IMR-90 (cell line): ENCODE results near the gene KIRREL1. TPM values are rescaled to one million over a fixed set of nuclear protein-coding genes. Genes with fewer than 3 reads are reported as not detected.

Experiments used
- ATAC-seq: fragments of 200-7000 bp; cut with Tn5 transposase; 2 replicates; pipeline ENCODE4 v1.9.1; 2020; ENCODE audit warnings: low read depth, mild to moderate bottlenecking, moderate library complexity
- BruUV-seq: library from RNA; stranded (reverse); fragments of 400-500 nt; replicated peaks from 2 replicates; lab custom pipeline; 2021; lab: Mats Ljungman, UMichigan
- CTCF ChIA-PET: fragments of 300-600 bp; formaldehyde crosslinking; extraction: SDS; loops from one replicate; lab custom pipeline; 2021; ENCODE audit warnings: antibody characterized with exemption; lab: Yijun Ruan, JAX
- POLR2A ChIA-PET: fragments of 300-600 bp; sonication (Branson Sonifier 250); formaldehyde crosslinking; loops from one replicate; lab custom pipeline; 2022; ENCODE audit warnings: antibody characterized with exemption; ENCODE audit not compliant: unreplicated experiment; lab: Charles Lee
- DNase-seq: peaks from one replicate; pipeline ENCODE4 v3.0.0; 2013
- H2AFZ ChIP-seq: replicated peaks from 2 replicates; pipeline ENCODE3; 2013; ENCODE audit warnings: low read length, mild to moderate bottlenecking; ENCODE audit not compliant: poor library complexity
- H2AK5ac ChIP-seq: 2 replicates; pipeline ENCODE4 v1.6.1; 2013; ENCODE audit warnings: low read depth, low read length, inconsistent platforms
- H2AK9ac ChIP-seq: replicated peaks from 2 replicates; pipeline ENCODE3; 2013; ENCODE audit warnings: mild to moderate bottlenecking, low read depth, low read length, moderate library complexity; ENCODE audit not compliant: poor library complexity
- H2BK120ac ChIP-seq: 2 replicates; pipeline ENCODE4 v1.6.1; 2013; ENCODE audit warnings: low read depth, low read length, inconsistent platforms
- H2BK15ac ChIP-seq: 3 replicates; pipeline ENCODE4 v1.6.1; 2013; ENCODE audit warnings: low read depth, low read length, inconsistent platforms
- H2BK20ac ChIP-seq: 2 replicates; pipeline ENCODE4 v1.6.1; 2013; ENCODE audit warnings: low read depth, mild to moderate bottlenecking, inconsistent platforms, low read length, moderate library complexity
- H2BK5ac ChIP-seq: 2 replicates; pipeline ENCODE4 v1.6.1; 2013; ENCODE audit warnings: mild to moderate bottlenecking, low read depth, low read length, inconsistent platforms; ENCODE audit not compliant: poor library complexity, severe bottlenecking
- H3K14ac ChIP-seq: replicated peaks from 2 replicates; pipeline ENCODE4 v1.6.1; 2013; ENCODE audit warnings: low read depth, low read length, inconsistent platforms
- H3K18ac ChIP-seq: 2 replicates; pipeline ENCODE4 v1.6.1; 2013; ENCODE audit warnings: low read depth, low read length, control low read depth
- H3K23ac ChIP-seq: 2 replicates; pipeline ENCODE4 v1.6.1; 2013; ENCODE audit warnings: low read depth, low read length, inconsistent platforms
- H3K27ac ChIP-seq: 2 replicates; pipeline ENCODE4 v1.5.1; 2013; ENCODE audit warnings: mild to moderate bottlenecking, control low read depth, low read length; ENCODE audit not compliant: insufficient read depth
- H3K27me3 ChIP-seq: 2 replicates; pipeline ENCODE4 v1.6.1; 2013; ENCODE audit warnings: low read length; ENCODE audit not compliant: control insufficient read depth, insufficient read depth
- H3K36me3 ChIP-seq: 2 replicates; pipeline ENCODE4 v1.6.1; 2013; ENCODE audit warnings: low read length, mixed read lengths; ENCODE audit not compliant: control insufficient read depth, insufficient read depth
- H3K4ac ChIP-seq: 2 replicates; pipeline ENCODE4 v1.6.1; 2013; ENCODE audit warnings: low read depth, low read length, inconsistent platforms
- H3K4me1 ChIP-seq: 2 replicates; pipeline ENCODE4 v1.6.1; 2013; ENCODE audit warnings: low read length, mixed read lengths; ENCODE audit not compliant: control insufficient read depth, insufficient read depth
- H3K4me2 ChIP-seq: 2 replicates; pipeline ENCODE4 v1.6.1; 2013; ENCODE audit warnings: low read depth, mild to moderate bottlenecking, control low read depth, low read length, moderate library complexity
- H3K4me3 ChIP-seq: 2 replicates; pipeline ENCODE4 v1.5.1; 2013; ENCODE audit warnings: low read depth, mild to moderate bottlenecking, control low read depth, low read length, moderate library complexity; ENCODE audit not compliant: insufficient read depth
- H3K56ac ChIP-seq: 2 replicates; pipeline ENCODE4 v1.6.1; 2013; ENCODE audit warnings: low read length, inconsistent platforms; ENCODE audit not compliant: insufficient read depth; ENCODE audit errors: extremely low read depth
- H3K79me1 ChIP-seq, 2 experiments: 2 replicates each; pipeline ENCODE4 v1.6.1; 2013; ENCODE audit warnings: low read length in 2 of 2, inconsistent platforms in 1 of 2, low read depth in 1 of 2
- H3K9ac ChIP-seq: 2 replicates; pipeline ENCODE4 v1.6.1; 2013; ENCODE audit warnings: low read depth, low read length, control low read depth
- H3K9me1 ChIP-seq: 2 replicates; pipeline ENCODE4 v1.6.1; 2013; ENCODE audit warnings: low read length, inconsistent platforms; ENCODE audit not compliant: insufficient read depth
- H3K9me3 ChIP-seq: 2 replicates; pipeline ENCODE4 v1.6.1; 2013; ENCODE audit warnings: low read length; ENCODE audit not compliant: control insufficient read depth, insufficient read depth
- H4K20me1 ChIP-seq: 2 replicates; pipeline ENCODE4 v1.6.1; 2013; ENCODE audit warnings: low read length, inconsistent platforms; ENCODE audit not compliant: insufficient read depth
- H4K5ac ChIP-seq: 2 replicates; pipeline ENCODE4 v1.6.1; 2013; ENCODE audit warnings: mild to moderate bottlenecking, low read depth, low read length, control low read depth
- H4K8ac ChIP-seq, 2 experiments: 2 replicates each; pipeline ENCODE4 v1.6.1; 2013; ENCODE audit warnings: low read depth in 2 of 2, low read length in 2 of 2, control low read depth in 1 of 2, inconsistent platforms in 1 of 2
- H4K91ac ChIP-seq: 2 replicates; pipeline ENCODE4 v1.6.1; 2013; ENCODE audit warnings: low read depth, low read length, inconsistent platforms; ENCODE audit not compliant: insufficient read depth
- BHLHE40 ChIP-seq: fragments of 150-350 bp; IDR thresholded peaks from 2 replicates; pipeline ENCODE4 v1.6.1; 2016; ENCODE audit warnings: mild to moderate bottlenecking, low read depth, low read length
- CEBPB ChIP-seq: IDR thresholded peaks from 2 replicates; pipeline ENCODE4 v1.6.1; 2012; ENCODE audit warnings: low read depth, low read length, improper control_type of control experiment
- CHD1 ChIP-seq: IDR thresholded peaks from 2 replicates; pipeline ENCODE4 v1.6.1; 2012; ENCODE audit warnings: low read depth, low read length, improper control_type of control experiment
- CTCF ChIP-seq: conservative IDR thresholded peaks from 2 replicates; pipeline ENCODE4 v1.5.1; 2012; ENCODE audit warnings: mild to moderate bottlenecking, low read depth, low read length, improper control_type of control experiment
- FOS ChIP-seq: fragments of 150-350 bp; IDR thresholded peaks from 2 replicates; pipeline ENCODE4 v1.6.1; 2016; ENCODE audit warnings: low read depth, low read length
- MAFK ChIP-seq: IDR thresholded peaks from 2 replicates; pipeline ENCODE4 v1.6.1; 2012; ENCODE audit warnings: low read depth, low read length, improper control_type of control experiment
- MAZ ChIP-seq: IDR thresholded peaks from 2 replicates; pipeline ENCODE4 v1.6.1; 2012; ENCODE audit warnings: low read depth, mild to moderate bottlenecking, low read length, improper control_type of control experiment, moderate library complexity, borderline replicate concordance
- MXI1 ChIP-seq: IDR thresholded peaks from 2 replicates; pipeline ENCODE4 v1.6.1; 2012; ENCODE audit warnings: low read depth, mild to moderate bottlenecking, low read length, moderate library complexity, borderline replicate concordance
- NFE2L2 ChIP-seq: fragments of 150-350 bp; IDR thresholded peaks from 2 replicates; pipeline ENCODE4 v1.6.1; 2016; ENCODE audit warnings: low read depth, mild to moderate bottlenecking, low read length
- POLR2A ChIP-seq: IDR thresholded peaks from 2 replicates; pipeline ENCODE4 v1.6.1; 2012; ENCODE audit warnings: mild to moderate bottlenecking, low read depth, low read length
- RAD21 ChIP-seq: IDR thresholded peaks from 2 replicates; pipeline ENCODE4 v1.6.1; 2012; ENCODE audit warnings: low read length, improper control_type of control experiment
- RCOR1 ChIP-seq: IDR thresholded peaks from 2 replicates; pipeline ENCODE4 v1.6.1; 2012; ENCODE audit warnings: mild to moderate bottlenecking, low read length, improper control_type of control experiment; ENCODE audit not compliant: insufficient replicate concordance
- RFX5 ChIP-seq: IDR thresholded peaks from 2 replicates; pipeline ENCODE4 v1.8.0; 2012; ENCODE audit warnings: low read depth, mild to moderate bottlenecking, low read length, moderate library complexity
- SMC3 ChIP-seq: fragments of 150-350 bp; IDR thresholded peaks from 2 replicates; pipeline ENCODE4 v1.6.1; 2016; ENCODE audit warnings: low read depth, mild to moderate bottlenecking, antibody characterized with exemption, low read length, moderate library complexity
- USF2 ChIP-seq: fragments of 150-350 bp; IDR thresholded peaks from 2 replicates; pipeline ENCODE4 v1.6.1; 2017; ENCODE audit warnings: mild to moderate bottlenecking, antibody characterized with exemption, low read length, low read depth
- WGBS, 2 experiments: methylation state at CpG; one replicate each; pipeline versions ENCODE4 v1.1.5 to v1.1.7; 2013; ENCODE audit warnings: missing lambda C conversion rate in 2 of 2; ENCODE audit not compliant: insufficient read length in 1 of 2; ENCODE audit errors: extremely low coverage in 2 of 2; 5-methylcytosine and 5-hydroxymethylcytosine counted together
- dilution Hi-C: fragments of 300-500 bp; cut with HindIII; formaldehyde crosslinking; loops from one replicate; pipeline ENCODE4 v1.14.3; 2018; ENCODE audit warnings: low sequenced_read_pairs; ENCODE audit not compliant: unreplicated experiment
- in situ Hi-C: fragments of 300-500 bp; cut with MboI; formaldehyde crosslinking; loops from 3 replicates; pipeline ENCODE4 v1.14.3; 2019; ENCODE audit warnings: low sequenced_read_pairs, inconsistent platforms, mixed read lengths
- intact Hi-C: fragments of 100-400 bp; cut with micrococcal nuclease; formaldehyde crosslinking; loops from 2 replicates; pipeline ENCODE4 v1.10.0; 2022
- polyA plus RNA-seq, 3 experiments: library from polyadenylated mRNA; depleted of rRNA; stranded (reverse); fragments of >200 nt; gene quantifications; 2 replicates each; pipeline ENCODE4 v1.2.3, GENCODE V29; 2012; ENCODE audit warnings: low replicate concordance in 1 of 3
- total RNA-seq: library from RNA; depleted of rRNA; stranded (reverse); fragments of >200 nt; gene quantifications from 2 replicates; pipeline ENCODE4 v1.2.3, GENCODE V29; 2012
- TF ChIP-seq, protein P1 (sequence below): fragments of 150-350 bp; IDR thresholded peaks from 2 replicates; pipeline ENCODE4 v1.6.1; 2016; ENCODE audit warnings: low read depth, mild to moderate bottlenecking, low read length, moderate library complexity, borderline replicate concordance

Gene KIRREL1
- total and polyA plus RNA-seq, 2 of the 4 experiments (the other 2 are of a cell fraction) = 58.1 to 64.7 TPM

DNA sequence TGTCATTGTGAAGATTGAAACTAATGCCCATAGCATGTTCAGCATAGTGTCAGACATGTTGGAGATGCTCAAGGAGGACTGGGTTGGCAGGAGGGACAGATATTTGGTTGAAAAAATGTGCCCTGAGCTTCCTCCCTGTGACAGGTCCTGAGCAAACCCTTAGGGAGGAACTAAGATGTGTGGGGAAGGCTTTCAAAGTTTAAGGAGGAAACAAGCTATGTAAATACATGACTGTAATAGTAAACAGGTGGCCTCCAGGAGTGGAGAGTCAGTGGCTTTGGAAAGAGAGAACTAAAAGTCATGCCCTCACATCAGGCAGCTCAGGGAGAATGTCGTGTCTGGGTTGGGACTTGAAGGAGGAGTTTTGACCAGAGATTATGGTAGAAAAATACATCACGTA is 9.7 kb upstream of the KIRREL1 start:
- H3K4me1 ChIP-seq = no peaks in the 10 kb centered on the region
- no peak overlapping the region for H2AK5ac ChIP-seq
- no peak for TF ChIP-seq MAZ
- no peak for TF ChIP-seq MXI1
- TF ChIP-seq FOS = no peak
- TF ChIP-seq RCOR1 = no peak
- no peak for TF ChIP-seq POLR2A
- TF ChIP-seq MAFK = no peak
- no peak for TF ChIP-seq NFE2L2
- no peak for TF ChIP-seq RFX5
- TF ChIP-seq RAD21 = no peak
- TF ChIP-seq, protein P1, sequence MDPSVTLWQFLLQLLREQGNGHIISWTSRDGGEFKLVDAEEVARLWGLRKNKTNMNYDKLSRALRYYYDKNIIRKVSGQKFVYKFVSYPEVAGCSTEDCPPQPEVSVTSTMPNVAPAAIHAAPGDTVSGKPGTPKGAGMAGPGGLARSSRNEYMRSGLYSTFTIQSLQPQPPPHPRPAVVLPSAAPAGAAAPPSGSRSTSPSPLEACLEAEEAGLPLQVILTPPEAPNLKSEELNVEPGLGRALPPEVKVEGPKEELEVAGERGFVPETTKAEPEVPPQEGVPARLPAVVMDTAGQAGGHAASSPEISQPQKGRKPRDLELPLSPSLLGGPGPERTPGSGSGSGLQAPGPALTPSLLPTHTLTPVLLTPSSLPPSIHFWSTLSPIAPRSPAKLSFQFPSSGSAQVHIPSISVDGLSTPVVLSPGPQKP = no peak
- TF ChIP-seq SMC3 = no peak
- no peak for TF ChIP-seq CEBPB
- TF ChIP-seq USF2 = no peak
- no peak for TF ChIP-seq BHLHE40
- no peak for TF ChIP-seq CTCF
- no peak for TF ChIP-seq CHD1
- H4K91ac ChIP-seq = no peak overlapping the region
- no peak overlapping the region for H2BK120ac ChIP-seq
- no peak overlapping the region for H2AK9ac ChIP-seq
- BruUV-seq = no TSS peak
- H3K4me3 ChIP-seq = no peak overlapping the region
- no peaks in the 10 kb centered on the region for H3K36me3 ChIP-seq
- dilution Hi-C loops (no loop called here), intact Hi-C loops (no loop called here), in situ Hi-C loops (no loop called here)
- no peak overlapping the region for H4K8ac ChIP-seq
- peaks cover 65% of the 10 kb centered on the region for H3K27me3 ChIP-seq
- ATAC-seq = no peak
- DNase-seq = no peak
- H3K56ac ChIP-seq = no peak overlapping the region
- no peak overlapping the region for H3K23ac ChIP-seq
- no peak overlapping the region for H2AFZ ChIP-seq
- H3K4me2 ChIP-seq = no peak overlapping the region
- no peak overlapping the region for H2BK20ac ChIP-seq
- H3K9me1 ChIP-seq = no peaks in the 10 kb centered on the region
- no peak overlapping the region for H3K4ac ChIP-seq
- no peak overlapping the region for H3K18ac ChIP-seq
- H2BK15ac ChIP-seq = no peak overlapping the region
- H3K9ac ChIP-seq = no peak overlapping the region
- H3K14ac ChIP-seq = no peak overlapping the region
- no peaks in the 10 kb centered on the region for H4K20me1 ChIP-seq
- H3K79me1 ChIP-seq = no peaks in the 10 kb centered on the region
- 50% methylated on average over 2 of the region's 2 CpGs; no CpG with 5 or more reads in 1 of the 2 experiments for WGBS, 2 experiments
- ChIA-PET POLR2A (no interaction called here), CTCF (interaction anchor here (0.6 to 1.6 kb wide), 5 partner anchors 8 to 170 kb away, joined by 3 to 5 read pairs (median 3); no protein-coding TSS in a partner anchor)
- H3K27ac ChIP-seq = no peak overlapping the region
- H4K5ac ChIP-seq = no peak overlapping the region
- no peaks in the 10 kb centered on the region for H3K9me3 ChIP-seq
- H2BK5ac ChIP-seq = no peak overlapping the region
